ENCODE results near the gene TRABD2B. TPM values are rescaled to one million over a fixed set of nuclear protein-coding genes. Genes with fewer than 3 reads are reported as not detected.

The TRABD2B gene
- polyA plus RNA-seq, 1 of the 3 experiments (the other 2 are of a cell fraction): 0.03 TPM

GRCh38 chr1:47963568-47964358 is 33.4 kb downstream of the TRABD2B start:
- WGBS (ENCODE audit: low lambda C conversion rate): 66% methylated on average over 13 of the region's 13 CpGs
- Histone ChIP-seq H3K27ac (ENCODE audit: low read depth in 2 of 2, low read length in 1 of 2) (no peak overlapping the region), H3K36me3 (replicated peaks in 1 of 2; ENCODE audit: control insufficient read depth in 1 of 2, insufficient read depth in 2 of 2, low read length in 1 of 2) (no peaks in the 10 kb centered on the region), H3K4me2 (no peak overlapping the region), H3K4me3 (ENCODE audit: low read depth in 2 of 2, low read length in 1 of 2) (no peak overlapping the region), H3K9me3 (no peaks in the 10 kb centered on the region), H3K9me2 (no peaks in the 10 kb centered on the region), H2AFZ (ENCODE audit: low read depth) (no peak overlapping the region), H4K20me1 (ENCODE audit: insufficient read depth) (no peaks in the 10 kb centered on the region), H3F3A (replicated peaks; ENCODE audit: insufficient read depth) (no peaks in the 10 kb centered on the region), H3K79me2 (ENCODE audit: insufficient read depth) (no peaks in the 10 kb centered on the region), H3K27me3 (ENCODE audit: insufficient read depth) (no peaks in the 10 kb centered on the region), H3K9ac (no peak overlapping the region), H3K4me1 (ENCODE audit: control insufficient read depth in 1 of 2, insufficient read depth in 2 of 2, low read depth in 1 of 2, low read length in 1 of 2) (peaks cover 0 to 2% of the 10 kb centered on the region in 2 experiments; a peak in 1 of 4 replicates)
- POLR2A ChIA-PET: no interaction called here
- DNase-seq: no peak
- TF ChIP-seq GABPA (IDR thresholded peaks at IDR 0.05; ENCODE audit: low read depth): no peak
- TF ChIP-seq MXI1 (IDR thresholded peaks at IDR 0.05; ENCODE audit: low read depth, low read length): no peak
- TF ChIP-seq SIN3A (IDR thresholded peaks at IDR 0.05; ENCODE audit: borderline replicate concordance, low read depth, low read length): no peak
- TF ChIP-seq MAX (IDR thresholded peaks at IDR 0.05; ENCODE audit: low read depth): no peak
- TF ChIP-seq USF2 (IDR thresholded peaks at IDR 0.05; ENCODE audit: borderline replicate concordance, low read depth, low read length): no peak
- TF ChIP-seq CHD2 (IDR thresholded peaks at IDR 0.05; ENCODE audit: low read length, partially characterized antibody): no peak
- no peak for TF ChIP-seq RCOR1 (IDR thresholded peaks at IDR 0.05; ENCODE audit: low read length)
- no peak for TF ChIP-seq POLR2AphosphoS5 (IDR thresholded peaks at IDR 0.05; ENCODE audit: low read depth, low read length)
- TF ChIP-seq RXRA (IDR thresholded peaks at IDR 0.05; ENCODE audit: borderline replicate concordance, low read depth): no peak
- no peak for TF ChIP-seq NRF1 (IDR thresholded peaks at IDR 0.05; ENCODE audit: low read depth, low read length)
- CTCF ChIA-PET: interaction anchor here (1.0 kb wide), 2 partner anchors 17 to 98 kb away, joined by 3 read pairs; no protein-coding TSS in a partner anchor

GRCh38 chr1:47962750-47963492 is 34.3 kb downstream of the TRABD2B start:
- no peak for DNase-seq
- ChIA-PET POLR2A (no interaction called here), CTCF (interaction anchor here (1.0 kb wide), 1 partner anchor 99 kb away, joined by 3 read pairs; no protein-coding TSS in a partner anchor)
- Histone ChIP-seq H3K4me3 (ENCODE audit: low read depth in 2 of 2, low read length in 1 of 2) (no peak overlapping the region), H3K79me2 (ENCODE audit: insufficient read depth) (no peaks in the 10 kb centered on the region), H4K20me1 (ENCODE audit: insufficient read depth) (no peaks in the 10 kb centered on the region), H3F3A (replicated peaks; ENCODE audit: insufficient read depth) (no peaks in the 10 kb centered on the region), H3K4me2 (no peak overlapping the region), H3K27ac (ENCODE audit: low read depth in 2 of 2, low read length in 1 of 2) (no peak overlapping the region), H3K27me3 (ENCODE audit: insufficient read depth) (no peaks in the 10 kb centered on the region), H2AFZ (ENCODE audit: low read depth) (no peak overlapping the region), H3K36me3 (replicated peaks in 1 of 2; ENCODE audit: control insufficient read depth in 1 of 2, insufficient read depth in 2 of 2, low read length in 1 of 2) (no peaks in the 10 kb centered on the region), H3K9me2 (no peaks in the 10 kb centered on the region), H3K9ac (no peak overlapping the region), H3K4me1 (ENCODE audit: control insufficient read depth in 1 of 2, insufficient read depth in 2 of 2, low read depth in 1 of 2, low read length in 1 of 2) (peaks cover 0 to 2% of the 10 kb centered on the region in 2 experiments; a peak in 1 of 4 replicates), H3K9me3 (no peaks in the 10 kb centered on the region)
- 77% methylated on average over 5 of the region's 5 CpGs for WGBS (ENCODE audit: low lambda C conversion rate)
- TF ChIP-seq POLR2AphosphoS5 (IDR thresholded peaks at IDR 0.05; ENCODE audit: low read depth, low read length) (no peak), GATA2 (CRISPR knock-in tag; IDR thresholded peaks at IDR 0.05) (no peak), JUND (IDR thresholded peaks at IDR 0.05) (no peak), USF1 (IDR thresholded peaks at IDR 0.05; ENCODE audit: borderline replicate concordance, low read depth) (no peak), FOXM1 (IDR thresholded peaks at IDR 0.05; ENCODE audit: low read depth) (no peak), TAF1 (IDR thresholded peaks at IDR 0.05; ENCODE audit: borderline replicate concordance, low read depth, low read length) (no peak), GABPA (IDR thresholded peaks at IDR 0.05; ENCODE audit: low read depth) (no peak), MAX (IDR thresholded peaks at IDR 0.05; ENCODE audit: low read depth) (no peak), NRF1 (IDR thresholded peaks at IDR 0.05; ENCODE audit: low read depth, low read length) (no peak), RCOR1 (IDR thresholded peaks at IDR 0.05; ENCODE audit: low read length) (no peak), FOSL2 (IDR thresholded peaks at IDR 0.05; ENCODE audit: borderline replicate concordance, low read depth) (no peak), ELF1 (IDR thresholded peaks at IDR 0.05) (no peak), CHD2 (IDR thresholded peaks at IDR 0.05; ENCODE audit: low read length, partially characterized antibody) (no peak), CTCF (IDR thresholded peaks at IDR 0.05) (no peak), MEF2A (IDR thresholded peaks at IDR 0.05; ENCODE audit: borderline replicate concordance, low read depth) (no peak), TCF12 (IDR thresholded peaks at IDR 0.05) (no peak), RAD21 (IDR thresholded peaks at IDR 0.05; ENCODE audit: low read length) (no peak)

All from SK-N-SH (cell line).